DOHH2 (cell line): ENCODE data around the gene ZSWIM8.

ENCODE experiments used
- H3F3A ChIP-seq: fragments of 200-600 bp; sonication (generic), shearing (Covaris generic); 2 replicates; pipeline ENCODE4 v1.6.0; 2016; ENCODE audit warnings: antibody characterized with exemption, mild to moderate bottlenecking; ENCODE audit not compliant: control insufficient read depth, insufficient read depth
- H3K27ac ChIP-seq: fragments of 200-600 bp; sonication (generic); 2 replicates; pipeline ENCODE4 v1.5.1; 2014; ENCODE audit warnings: low read depth, mild to moderate bottlenecking, low read length, moderate library complexity
- H3K27me3 ChIP-seq: fragments of 200-600 bp; sonication (generic); 2 replicates; pipeline ENCODE4 v1.6.1; 2014; ENCODE audit warnings: mild to moderate bottlenecking, low read length, mixed read lengths; ENCODE audit not compliant: control insufficient read depth
- H3K36me3 ChIP-seq: fragments of 200-600 bp; sonication (generic); 2 replicates; pipeline ENCODE4 v1.6.1; 2014; ENCODE audit warnings: mild to moderate bottlenecking, low read length, moderate library complexity, mixed read lengths; ENCODE audit not compliant: control insufficient read depth
- H3K4me1 ChIP-seq: fragments of 200-600 bp; sonication (generic); 2 replicates; pipeline ENCODE4 v1.6.1; 2014; ENCODE audit warnings: mild to moderate bottlenecking, low read length, mixed read lengths; ENCODE audit not compliant: control insufficient read depth
- H3K4me2 ChIP-seq: fragments of 200-600 bp; sonication (generic); 2 replicates; pipeline ENCODE4 v1.6.0; 2014; ENCODE audit warnings: mild to moderate bottlenecking, low read length, moderate library complexity
- H3K4me3 ChIP-seq: fragments of 200-600 bp; sonication (generic); 2 replicates; pipeline ENCODE4 v1.5.1; 2014; ENCODE audit warnings: mild to moderate bottlenecking, low read length, mixed read lengths
- H3K79me2 ChIP-seq: fragments of 200-600 bp; sonication (generic); 2 replicates; pipeline ENCODE4 v1.6.1; 2014; ENCODE audit warnings: mild to moderate bottlenecking, low read length, mixed read lengths; ENCODE audit not compliant: control insufficient read depth
- H3K9me2 ChIP-seq: fragments of 200-600 bp; sonication (generic); replicated peaks from 2 replicates; pipeline ENCODE4 v1.6.1; 2014; ENCODE audit warnings: mild to moderate bottlenecking, low read length, mixed read lengths; ENCODE audit not compliant: control insufficient read depth
- H3K9me3 ChIP-seq: fragments of 200-600 bp; sonication (generic); 2 replicates; pipeline ENCODE4 v1.6.1; 2014; ENCODE audit warnings: antibody characterized with exemption, low read length, mixed read lengths; ENCODE audit not compliant: control insufficient read depth, insufficient read depth
- H4K20me1 ChIP-seq: fragments of 200-600 bp; sonication (generic); 2 replicates; pipeline ENCODE4 v1.6.0; 2014; ENCODE audit warnings: low read depth, mild to moderate bottlenecking, antibody characterized with exemption, low read length, moderate library complexity; ENCODE audit not compliant: control insufficient read depth, insufficient read depth
- EZH2phosphoT487 ChIP-seq: fragments of 200-600 bp; sonication (generic); IDR thresholded peaks from 2 replicates; pipeline ENCODE4 v1.6.1; 2017; ENCODE audit warnings: borderline replicate concordance, mild to moderate bottlenecking, antibody characterized with exemption, low read length, moderate library complexity, mixed read lengths
- TF ChIP-seq, protein P1 (sequence below): fragments of 200-600 bp; sonication (generic); IDR thresholded peaks from one replicate; pipeline ENCODE4 v1.5.1; 2014; ENCODE audit warnings: antibody characterized with exemption, mild to moderate bottlenecking, low read depth, low read length; ENCODE audit not compliant: poor library complexity, severe bottlenecking

Gene ZSWIM8

DNA sequence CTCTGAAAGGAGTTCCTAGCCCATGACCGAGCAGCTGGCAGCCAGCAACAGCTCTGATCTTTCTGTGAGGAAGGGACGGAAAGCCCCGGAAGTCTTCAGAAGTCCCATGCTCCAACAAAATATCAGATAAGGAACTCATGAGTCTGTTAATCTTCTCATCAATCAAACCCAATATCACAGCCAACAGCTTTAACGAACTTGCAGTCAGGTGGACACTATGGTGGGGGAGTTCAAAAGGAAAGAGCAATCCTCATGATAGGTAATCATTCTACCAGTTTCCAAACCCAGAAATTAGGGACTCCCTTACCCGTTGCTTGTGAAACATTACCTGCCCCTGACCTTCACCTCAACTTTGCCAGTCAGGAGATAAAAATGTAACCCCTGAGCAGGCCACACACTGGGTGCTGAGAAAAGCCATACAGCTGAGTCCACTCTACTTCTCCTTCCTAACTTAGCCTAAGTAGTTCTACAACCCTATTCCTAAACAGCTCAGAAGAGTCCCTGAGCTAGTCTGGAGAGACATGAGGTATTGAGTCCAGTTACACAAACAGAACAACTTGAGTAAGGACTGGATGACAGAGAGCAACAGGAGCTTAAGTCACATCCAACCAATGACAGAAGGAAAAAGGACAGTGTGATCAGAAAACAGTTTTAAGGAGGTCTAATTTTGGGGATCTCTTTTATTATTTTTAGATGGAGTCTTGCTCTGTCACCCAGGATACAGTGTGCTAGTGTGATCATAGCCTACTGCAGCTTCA lies 23.8 kb downstream of the ZSWIM8 start:
- Histone ChIP-seq H3K27me3 (no peaks in the 10 kb centered on the region), H3K4me1 (peaks cover 15% of the 10 kb centered on the region), H3K4me3 (no peak overlapping the region), H3K9me2 (no peaks in the 10 kb centered on the region), H3F3A (peaks cover 5% of the 10 kb centered on the region; the same call in 1 of the 2 replicates), H3K4me2 (0 out of 2 replicates have a peak overlapping the region, but pooled peaks have one; percentile 60), H3K79me2 (peaks cover 43% of the 10 kb centered on the region), H4K20me1 (no peaks in the 10 kb centered on the region), H3K9me3 (no peaks in the 10 kb centered on the region), H3K27ac (no peak overlapping the region), H3K36me3 (peaks cover 49% of the 10 kb centered on the region)
- no peak for TF ChIP-seq EZH2phosphoT487
- TF ChIP-seq, protein P1, sequence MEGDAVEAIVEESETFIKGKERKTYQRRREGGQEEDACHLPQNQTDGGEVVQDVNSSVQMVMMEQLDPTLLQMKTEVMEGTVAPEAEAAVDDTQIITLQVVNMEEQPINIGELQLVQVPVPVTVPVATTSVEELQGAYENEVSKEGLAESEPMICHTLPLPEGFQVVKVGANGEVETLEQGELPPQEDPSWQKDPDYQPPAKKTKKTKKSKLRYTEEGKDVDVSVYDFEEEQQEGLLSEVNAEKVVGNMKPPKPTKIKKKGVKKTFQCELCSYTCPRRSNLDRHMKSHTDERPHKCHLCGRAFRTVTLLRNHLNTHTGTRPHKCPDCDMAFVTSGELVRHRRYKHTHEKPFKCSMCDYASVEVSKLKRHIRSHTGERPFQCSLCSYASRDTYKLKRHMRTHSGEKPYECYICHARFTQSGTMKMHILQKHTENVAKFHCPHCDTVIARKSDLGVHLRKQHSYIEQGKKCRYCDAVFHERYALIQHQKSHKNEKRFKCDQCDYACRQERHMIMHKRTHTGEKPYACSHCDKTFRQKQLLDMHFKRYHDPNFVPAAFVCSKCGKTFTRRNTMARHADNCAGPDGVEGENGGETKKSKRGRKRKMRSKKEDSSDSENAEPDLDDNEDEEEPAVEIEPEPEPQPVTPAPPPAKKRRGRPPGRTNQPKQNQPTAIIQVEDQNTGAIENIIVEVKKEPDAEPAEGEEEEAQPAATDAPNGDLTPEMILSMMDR, result no peak

DNA sequence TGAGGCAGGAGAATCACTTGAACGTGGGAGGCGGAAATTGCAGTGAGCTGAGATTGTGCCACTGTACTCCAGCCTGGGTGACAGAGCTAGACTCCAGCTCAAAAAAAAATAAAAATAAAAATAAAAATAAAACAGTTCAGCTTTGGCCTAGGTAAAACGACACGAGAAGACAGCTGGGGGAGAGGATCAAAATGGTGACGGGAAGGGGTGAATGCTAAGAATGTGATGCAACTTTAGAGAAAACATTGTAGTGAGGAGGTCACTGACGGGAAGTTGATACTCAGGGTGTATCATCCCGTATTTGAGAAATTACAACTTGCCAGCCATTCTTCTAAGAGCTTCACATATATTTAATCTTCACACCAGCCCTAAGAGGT lies 24.9 kb downstream of the ZSWIM8 start:
- Histone ChIP-seq H3K4me3 (peak overlapping the region; percentile 71), H3K27me3 (no peaks in the 10 kb centered on the region), H4K20me1 (no peaks in the 10 kb centered on the region), H3K36me3 (peaks cover 47% of the 10 kb centered on the region), H3K4me1 (peaks cover 15% of the 10 kb centered on the region), H3K27ac (no peak overlapping the region), H3F3A (peaks cover 5% of the 10 kb centered on the region; the same call in 1 of the 2 replicates), H3K4me2 (peak overlapping the region; percentile 60), H3K9me2 (no peaks in the 10 kb centered on the region), H3K9me3 (no peaks in the 10 kb centered on the region), H3K79me2 (peaks cover 43% of the 10 kb centered on the region)
- no peak for TF ChIP-seq EZH2phosphoT487
- TF ChIP-seq, protein P1, result no peak

DNA sequence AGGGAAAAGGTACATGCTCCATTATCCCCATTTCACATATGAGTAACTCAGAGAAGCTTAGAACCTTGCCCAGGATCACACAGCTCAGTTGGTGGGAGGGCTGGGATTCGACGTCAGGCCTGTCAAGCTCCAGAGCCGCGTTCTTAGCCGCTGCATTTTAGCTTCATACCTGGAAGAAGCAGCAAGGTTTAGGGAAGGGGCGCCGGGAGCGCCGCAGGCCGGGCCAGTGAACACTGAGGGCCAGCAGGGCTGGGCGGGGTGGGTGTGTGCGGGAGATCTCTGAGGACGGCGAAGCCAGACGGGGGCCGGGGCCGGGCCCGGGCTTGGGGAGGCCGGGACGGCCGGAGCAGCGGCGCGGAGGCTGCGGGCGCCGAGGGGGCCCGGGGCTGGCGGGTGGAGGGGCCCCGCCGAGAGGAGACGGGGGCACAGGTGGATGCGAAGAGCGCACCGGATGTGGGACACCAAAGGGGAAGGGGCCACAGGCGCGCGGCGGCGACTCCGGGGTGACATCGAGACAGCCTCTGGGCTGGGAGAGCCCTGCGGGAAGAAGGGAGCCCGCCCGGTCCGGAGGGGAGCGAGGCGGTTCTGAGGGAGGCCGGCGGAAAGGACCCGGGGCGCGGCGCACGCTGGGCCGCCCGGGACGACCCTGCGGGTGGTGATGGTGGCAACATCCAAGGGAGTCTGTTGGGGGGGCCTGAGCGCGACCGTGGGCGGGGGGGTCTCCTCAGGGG lies 25.5 kb downstream of the ZSWIM8 start:
- Histone ChIP-seq H3K9me2 (no peaks in the 10 kb centered on the region), H3K4me1 (peaks cover 15% of the 10 kb centered on the region), H3K9me3 (no peaks in the 10 kb centered on the region), H3F3A (peaks cover 5% of the 10 kb centered on the region; the same call in 1 of the 2 replicates), H3K4me3 (peak overlapping the region; percentile 71), H4K20me1 (no peaks in the 10 kb centered on the region), H3K36me3 (peaks cover 44% of the 10 kb centered on the region), H3K27ac (peak overlapping the region; percentile 61), H3K79me2 (peaks cover 43% of the 10 kb centered on the region), H3K4me2 (peak overlapping the region; percentile 60), H3K27me3 (no peaks in the 10 kb centered on the region)
- TF ChIP-seq EZH2phosphoT487, result no peak
- TF ChIP-seq, protein P1, result no peak
